ENCODE measurements around the gene TTLL3.
A peak's percentile ranks its signal among the peaks of the same experiment; 100 is the strongest.
"Not testable (repeated sequence)": the region's sequence is repeated elsewhere in the genome, so short reads cannot be mapped to it uniquely, and the experiment has no call there.

Gene TTLL3

GRCh38 chr3:9834520-9835380 is 24.7 kb downstream of the TTLL3 start:
- no peaks in the 10 kb centered on the region for H3K4me1 ChIP-seq (ENCODE audit: control insufficient read depth, insufficient read depth, low read length)
- H3K4me3 ChIP-seq (ENCODE audit: low read length) = no peak overlapping the region
- no peaks in the 10 kb centered on the region for H3K9me3 ChIP-seq (ENCODE audit: control insufficient read depth, low read length)
- H3K36me3 ChIP-seq (ENCODE audit: control insufficient read depth, insufficient read depth, low read length) = peaks cover 20% of the 10 kb centered on the region
- H3K9ac ChIP-seq (ENCODE audit: low read length) = no peak overlapping the region
- no peaks in the 10 kb centered on the region for H3K27me3 ChIP-seq (ENCODE audit: control insufficient read depth, insufficient read depth, low read length)

GRCh38 chr3:9837701-9838582 is 27.9 kb downstream of the TTLL3 start:
- Histone ChIP-seq H3K4me1 (ENCODE audit: control insufficient read depth, insufficient read depth, low read length) (no peaks in the 10 kb centered on the region), H3K9ac (ENCODE audit: low read length) (no peak overlapping the region), H3K36me3 (ENCODE audit: control insufficient read depth, insufficient read depth, low read length) (peaks cover 17% of the 10 kb centered on the region), H3K27me3 (ENCODE audit: control insufficient read depth, insufficient read depth, low read length) (no peaks in the 10 kb centered on the region), H3K9me3 (ENCODE audit: control insufficient read depth, low read length) (no peaks in the 10 kb centered on the region), H3K4me3 (ENCODE audit: low read length) (no peak overlapping the region)

GRCh38 chr3:9838856-9839255 is 28.8 kb downstream of the TTLL3 start:
- Histone ChIP-seq H3K36me3 (ENCODE audit: control insufficient read depth, insufficient read depth, low read length) (peaks cover 12% of the 10 kb centered on the region), H3K4me3 (ENCODE audit: low read length) (no peak overlapping the region), H3K4me1 (ENCODE audit: control insufficient read depth, insufficient read depth, low read length) (no peaks in the 10 kb centered on the region), H3K9me3 (ENCODE audit: control insufficient read depth, low read length) (no peaks in the 10 kb centered on the region), H3K27me3 (ENCODE audit: control insufficient read depth, insufficient read depth, low read length) (no peaks in the 10 kb centered on the region), H3K9ac (ENCODE audit: low read length) (no peak overlapping the region)

GRCh38 chr3:9841015-9841414 is 31.0 kb downstream of the TTLL3 start:
- no peak overlapping the region for H3K9ac ChIP-seq (ENCODE audit: low read length)
- H3K4me3 ChIP-seq (ENCODE audit: low read length) = no peak overlapping the region
- H3K36me3 ChIP-seq (ENCODE audit: control insufficient read depth, insufficient read depth, low read length) = peaks cover 4% of the 10 kb centered on the region
- peaks cover 4% of the 10 kb centered on the region for H3K4me1 ChIP-seq (ENCODE audit: control insufficient read depth, insufficient read depth, low read length)
- no peaks in the 10 kb centered on the region for H3K9me3 ChIP-seq (ENCODE audit: control insufficient read depth, low read length)
- H3K27me3 ChIP-seq (ENCODE audit: control insufficient read depth, insufficient read depth, low read length) = no peaks in the 10 kb centered on the region

- peak within 1 kb of the TSS; percentile 64 for H3K4me3 ChIP-seq (ENCODE audit: low read length)
- H3K36me3 ChIP-seq (ENCODE audit: control insufficient read depth, insufficient read depth, low read length) = no peaks in the 10 kb centered on the region
- H3K9ac ChIP-seq (ENCODE audit: low read length) = peak within 1 kb of the TSS; percentile 74
- no peaks in the 10 kb centered on the region for H3K27me3 ChIP-seq (ENCODE audit: control insufficient read depth, insufficient read depth, low read length)
- H3K4me1 ChIP-seq (ENCODE audit: control insufficient read depth, insufficient read depth, low read length) = peaks cover 4% of the 10 kb centered on the region
- no peaks in the 10 kb centered on the region for H3K9me3 ChIP-seq (ENCODE audit: control insufficient read depth, low read length)
Measured at GRCh38 chr3:9843715-9844438, 33.8 kb downstream of the TTLL3 start, which contains the start of gene RPUSD3. RPUSD3 (minus strand) TSS chr3:9844008; CDS start chr3:9843990, 18 bp downstream.

GRCh38 chr3:9846231-9846630 is 36.2 kb downstream of the TTLL3 start:
- Histone ChIP-seq H3K9ac (ENCODE audit: low read length) (no peak overlapping the region), H3K27me3 (ENCODE audit: control insufficient read depth, insufficient read depth, low read length) (no peaks in the 10 kb centered on the region), H3K36me3 (ENCODE audit: control insufficient read depth, insufficient read depth, low read length) (no peaks in the 10 kb centered on the region), H3K9me3 (ENCODE audit: control insufficient read depth, low read length) (no peaks in the 10 kb centered on the region), H3K4me1 (ENCODE audit: control insufficient read depth, insufficient read depth, low read length) (peaks cover 4% of the 10 kb centered on the region), H3K4me3 (ENCODE audit: low read length) (no peak overlapping the region)

GRCh38 chr3:9846931-9847488 is 36.9 kb downstream of the TTLL3 start:
- no peak overlapping the region for H3K9ac ChIP-seq (ENCODE audit: low read length)
- H3K27me3 ChIP-seq (ENCODE audit: control insufficient read depth, insufficient read depth, low read length) = no peaks in the 10 kb centered on the region
- peaks cover 4% of the 10 kb centered on the region for H3K4me1 ChIP-seq (ENCODE audit: control insufficient read depth, insufficient read depth, low read length)
- H3K9me3 ChIP-seq (ENCODE audit: control insufficient read depth, low read length) = no peaks in the 10 kb centered on the region
- no peaks in the 10 kb centered on the region for H3K36me3 ChIP-seq (ENCODE audit: control insufficient read depth, insufficient read depth, low read length)
- no peak overlapping the region for H3K4me3 ChIP-seq (ENCODE audit: low read length)

- H3K4me1 ChIP-seq (ENCODE audit: control insufficient read depth, insufficient read depth, low read length) = peaks cover 11% of the 10 kb centered on the region
- H3K27me3 ChIP-seq (ENCODE audit: control insufficient read depth, insufficient read depth, low read length); H3K36me3 ChIP-seq (ENCODE audit: control insufficient read depth, insufficient read depth, low read length); H3K4me3 ChIP-seq (ENCODE audit: low read length); H3K9me3 ChIP-seq (ENCODE audit: control insufficient read depth, low read length); H3K9ac ChIP-seq (ENCODE audit: low read length): not testable (repeated sequence)
Measured at GRCh38 chr3:9847870-9848269, 37.8 kb downstream of the TTLL3 start.

GRCh38 chr3:9848860-9849259 is 38.8 kb downstream of the TTLL3 start:
- not testable (repeated sequence) for H3K4me3 ChIP-seq (ENCODE audit: low read length); H3K36me3 ChIP-seq (ENCODE audit: control insufficient read depth, insufficient read depth, low read length); H3K27me3 ChIP-seq (ENCODE audit: control insufficient read depth, insufficient read depth, low read length); H3K9ac ChIP-seq (ENCODE audit: low read length); H3K9me3 ChIP-seq (ENCODE audit: control insufficient read depth, low read length)
- H3K4me1 ChIP-seq (ENCODE audit: control insufficient read depth, insufficient read depth, low read length) = peaks cover 11% of the 10 kb centered on the region

GRCh38 chr3:9851383-9851782 is 41.3 kb downstream of the TTLL3 start:
- H3K9me3 ChIP-seq (ENCODE audit: control insufficient read depth, low read length); H3K36me3 ChIP-seq (ENCODE audit: control insufficient read depth, insufficient read depth, low read length); H3K4me1 ChIP-seq (ENCODE audit: control insufficient read depth, insufficient read depth, low read length); H3K4me3 ChIP-seq (ENCODE audit: low read length); H3K9ac ChIP-seq (ENCODE audit: low read length); H3K27me3 ChIP-seq (ENCODE audit: control insufficient read depth, insufficient read depth, low read length): not testable (repeated sequence)

- H3K4me1 ChIP-seq (ENCODE audit: control insufficient read depth, insufficient read depth, low read length); H3K27me3 ChIP-seq (ENCODE audit: control insufficient read depth, insufficient read depth, low read length); H3K4me3 ChIP-seq (ENCODE audit: low read length); H3K9me3 ChIP-seq (ENCODE audit: control insufficient read depth, low read length); H3K36me3 ChIP-seq (ENCODE audit: control insufficient read depth, insufficient read depth, low read length); H3K9ac ChIP-seq (ENCODE audit: low read length): not testable (repeated sequence)
Measured at GRCh38 chr3:9851926-9852325, 41.9 kb downstream of the TTLL3 start.

All from mucosa of stomach (tissue), 1 donor.